Measurements from ENCODE around the gene POLR1F. TPM values are rescaled to one million over a fixed set of nuclear protein-coding genes. Genes with fewer than 3 reads are reported as not detected.

POLR1F gene
- total RNA-seq, 4 donors from 2014 or later = 13.8 to 22.0 (median 18.2) TPM

GRCh38 chr7:19663816-19664462, 44.9 kb downstream of the POLR1F start:
- Histone ChIP-seq H3K27me3 (no peaks in the 10 kb centered on the region), H3K36me3 (no peaks in the 10 kb centered on the region), H3K9me3 (no peaks in the 10 kb centered on the region), H3K4me3 (no peak overlapping the region), H3K4me1 (peaks cover 2% of the 10 kb centered on the region), H3K27ac (no peak overlapping the region)
- TF ChIP-seq POLR2AphosphoS5 (IDR thresholded peaks at IDR 0.05) (no peak), CTCF (IDR thresholded peaks at IDR 0.05) (no peak), EP300 (IDR thresholded peaks at IDR 0.05) (no peak), POLR2A (IDR thresholded peaks at IDR 0.05) (no peak)
- no peak for DNase-seq (ENCODE audit: low spot score in 2 of 2)
- 23% methylated on average over 4 of the region's 4 CpGs for WGBS

DNA sequence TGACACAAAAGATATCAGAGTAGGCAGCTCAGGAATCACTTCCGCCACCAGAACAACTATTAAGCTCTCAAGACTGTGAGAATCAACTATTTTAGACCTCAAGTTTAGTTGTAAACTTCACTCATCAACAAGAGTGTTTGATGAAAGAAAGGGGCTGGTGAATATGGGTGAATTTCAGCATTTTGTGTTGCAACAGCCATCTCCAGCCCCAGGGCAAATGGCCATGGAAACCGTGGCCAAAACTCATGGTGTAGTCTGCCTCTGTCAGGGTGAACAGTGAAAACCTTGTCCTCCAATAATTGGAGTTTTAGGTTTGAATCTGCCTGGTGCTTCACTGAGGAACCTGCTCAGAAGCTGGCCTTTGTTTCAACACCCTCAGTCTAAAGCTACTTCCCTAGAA, 60.0 kb downstream of the POLR1F start:
- WGBS = 73% methylated on average over 2 of the region's 2 CpGs
- TF ChIP-seq POLR2A (IDR thresholded peaks at IDR 0.05) (no peak), CTCF (IDR thresholded peaks at IDR 0.05) (no peak), POLR2AphosphoS5 (IDR thresholded peaks at IDR 0.05) (no peak), EP300 (IDR thresholded peaks at IDR 0.05) (no peak)
- Histone ChIP-seq H3K4me3 (no peak overlapping the region), H3K4me1 (no peaks in the 10 kb centered on the region), H3K27ac (no peak overlapping the region), H3K36me3 (no peaks in the 10 kb centered on the region), H3K27me3 (no peaks in the 10 kb centered on the region), H3K9me3 (peaks cover 9% of the 10 kb centered on the region)
- no peak for DNase-seq (ENCODE audit: low spot score in 2 of 2)

Other genes with a start within 250 kb of the POLR1F start
- gene TMEM196, start 64.6 kb upstream of the POLR1F start, total RNA-seq = not detected

Data from suprapubic skin (tissue), 4 donors.